Measurements from ENCODE around the gene TBC1D3B.

The TBC1D3B gene

DNA sequence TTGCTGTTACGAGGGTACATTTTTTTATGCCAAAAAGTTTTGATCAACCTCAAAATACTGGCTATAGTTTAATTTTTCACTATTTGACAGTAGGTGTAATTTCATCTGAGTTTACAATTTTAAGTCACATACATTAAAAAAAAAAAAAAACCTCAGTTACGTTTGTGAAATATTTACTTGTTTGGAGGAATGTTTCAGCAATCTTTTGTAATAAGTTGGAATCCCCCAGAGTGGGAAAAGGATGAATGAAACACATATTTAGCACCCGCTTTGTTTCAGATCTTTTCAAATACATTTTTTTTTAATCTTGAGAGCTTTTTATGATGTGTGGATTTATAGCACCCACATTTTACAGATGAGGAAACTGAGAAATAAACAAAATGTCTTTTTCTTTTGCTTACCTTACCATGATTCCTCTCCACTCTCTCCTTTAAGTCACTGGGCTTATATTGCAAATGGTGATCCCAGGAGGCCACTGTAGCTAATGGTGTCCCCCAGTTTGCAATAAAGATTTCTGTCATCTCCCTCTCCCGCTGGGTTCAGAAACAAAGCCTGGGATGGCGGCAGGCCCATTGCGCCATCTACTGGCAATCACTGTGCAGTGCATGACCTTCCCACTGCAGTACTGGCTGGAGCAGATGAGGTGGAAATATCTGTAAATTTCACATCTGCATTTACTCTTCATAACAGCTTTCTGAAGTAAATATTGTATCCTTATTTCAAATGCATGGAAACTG is 27.7 kb downstream of the TBC1D3B start:
- peak overlapping the region; percentile 67 for H3K4me2 ChIP-seq (ENCODE audit: low read length)
- H3K9ac ChIP-seq (ENCODE audit: low read length) = peak overlapping the region; percentile 1; the same call in 1 of the 2 replicates
- no peaks in the 10 kb centered on the region for H4K20me1 ChIP-seq (ENCODE audit: insufficient read depth, low read length)
- H3K9me3 ChIP-seq (ENCODE audit: insufficient read depth, low read length) = no peaks in the 10 kb centered on the region
- TF ChIP-seq, protein P1, sequence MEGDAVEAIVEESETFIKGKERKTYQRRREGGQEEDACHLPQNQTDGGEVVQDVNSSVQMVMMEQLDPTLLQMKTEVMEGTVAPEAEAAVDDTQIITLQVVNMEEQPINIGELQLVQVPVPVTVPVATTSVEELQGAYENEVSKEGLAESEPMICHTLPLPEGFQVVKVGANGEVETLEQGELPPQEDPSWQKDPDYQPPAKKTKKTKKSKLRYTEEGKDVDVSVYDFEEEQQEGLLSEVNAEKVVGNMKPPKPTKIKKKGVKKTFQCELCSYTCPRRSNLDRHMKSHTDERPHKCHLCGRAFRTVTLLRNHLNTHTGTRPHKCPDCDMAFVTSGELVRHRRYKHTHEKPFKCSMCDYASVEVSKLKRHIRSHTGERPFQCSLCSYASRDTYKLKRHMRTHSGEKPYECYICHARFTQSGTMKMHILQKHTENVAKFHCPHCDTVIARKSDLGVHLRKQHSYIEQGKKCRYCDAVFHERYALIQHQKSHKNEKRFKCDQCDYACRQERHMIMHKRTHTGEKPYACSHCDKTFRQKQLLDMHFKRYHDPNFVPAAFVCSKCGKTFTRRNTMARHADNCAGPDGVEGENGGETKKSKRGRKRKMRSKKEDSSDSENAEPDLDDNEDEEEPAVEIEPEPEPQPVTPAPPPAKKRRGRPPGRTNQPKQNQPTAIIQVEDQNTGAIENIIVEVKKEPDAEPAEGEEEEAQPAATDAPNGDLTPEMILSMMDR (IDR thresholded peaks at IDR 0.05; ENCODE audit: low read depth, low read length) = peak; percentile 98
- no peak for TF ChIP-seq EZH2phosphoT487 (IDR thresholded peaks at IDR 0.05; ENCODE audit: low read depth)
- peaks cover 46% of the 10 kb centered on the region for H3K4me1 ChIP-seq (ENCODE audit: low read length)
- peak overlapping the region; percentile 51 for H3K4me3 ChIP-seq (ENCODE audit: low read length)
- H3K27me3 ChIP-seq (ENCODE audit: low read depth, low read length) = peaks cover 19% of the 10 kb centered on the region
- H3K36me3 ChIP-seq (replicated peaks; ENCODE audit: low read depth, low read length) = no peaks in the 10 kb centered on the region
- H3K27ac ChIP-seq (ENCODE audit: low read length) = no peak overlapping the region
- peak overlapping the region; percentile 30; the same call in 1 of the 2 replicates for H2AFZ ChIP-seq (ENCODE audit: low read depth, low read length)
- H3K79me2 ChIP-seq (ENCODE audit: low read length) = no peaks in the 10 kb centered on the region

GRCh38 chr17:36147601-36148000 is 28.8 kb downstream of the TBC1D3B start:
- Histone ChIP-seq H3K79me2 (ENCODE audit: low read length) (no peaks in the 10 kb centered on the region), H3K4me1 (ENCODE audit: low read length) (peaks cover 35% of the 10 kb centered on the region), H3K4me2 (ENCODE audit: low read length) (no peak overlapping the region), H3K27ac (ENCODE audit: low read length) (no peak overlapping the region), H3K36me3 (replicated peaks; ENCODE audit: low read depth, low read length) (no peaks in the 10 kb centered on the region), H3K9me3 (ENCODE audit: insufficient read depth, low read length) (no peaks in the 10 kb centered on the region), H2AFZ (ENCODE audit: low read depth, low read length) (no peak overlapping the region), H3K4me3 (ENCODE audit: low read length) (no peak overlapping the region), H4K20me1 (ENCODE audit: insufficient read depth, low read length) (no peaks in the 10 kb centered on the region), H3K27me3 (ENCODE audit: low read depth, low read length) (peaks cover 19% of the 10 kb centered on the region), H3K9ac (ENCODE audit: low read length) (no peak overlapping the region)
- TF ChIP-seq EZH2phosphoT487 (IDR thresholded peaks at IDR 0.05; ENCODE audit: low read depth) = no peak
- TF ChIP-seq, protein P1 (IDR thresholded peaks at IDR 0.05; ENCODE audit: low read depth, low read length) = no peak

GRCh38 chr17:36144981-36145729 is 31.3 kb downstream of the TBC1D3B start:
- Histone ChIP-seq H3K36me3 (replicated peaks; ENCODE audit: low read depth, low read length) (no peaks in the 10 kb centered on the region), H3K4me1 (ENCODE audit: low read length) (peaks cover 26% of the 10 kb centered on the region), H2AFZ (ENCODE audit: low read depth, low read length) (no peak overlapping the region), H3K27me3 (ENCODE audit: low read depth, low read length) (peaks cover 29% of the 10 kb centered on the region), H3K4me3 (ENCODE audit: low read length) (no peak overlapping the region), H4K20me1 (ENCODE audit: insufficient read depth, low read length) (no peaks in the 10 kb centered on the region), H3K9ac (ENCODE audit: low read length) (no peak overlapping the region), H3K27ac (ENCODE audit: low read length) (no peak overlapping the region), H3K4me2 (ENCODE audit: low read length) (no peak overlapping the region), H3K79me2 (ENCODE audit: low read length) (no peaks in the 10 kb centered on the region), H3K9me3 (ENCODE audit: insufficient read depth, low read length) (no peaks in the 10 kb centered on the region)
- TF ChIP-seq, protein P1 (IDR thresholded peaks at IDR 0.05; ENCODE audit: low read depth, low read length) = peak; percentile 19; the same call in 1 of the 2 replicates
- no peak for TF ChIP-seq EZH2phosphoT487 (IDR thresholded peaks at IDR 0.05; ENCODE audit: low read depth)

GRCh38 chr17:36144014-36144413 is 32.4 kb downstream of the TBC1D3B start:
- no peak overlapping the region for H3K4me3 ChIP-seq (ENCODE audit: low read length)

More at GRCh38 chr17:36144014-36144413, 32.4 kb downstream of the TBC1D3B start:
- Histone ChIP-seq H3K79me2 (ENCODE audit: low read length) (no peaks in the 10 kb centered on the region), H3K36me3 (replicated peaks; ENCODE audit: low read depth, low read length) (no peaks in the 10 kb centered on the region), H3K4me1 (ENCODE audit: low read length) (peaks cover 17% of the 10 kb centered on the region), H3K27me3 (ENCODE audit: low read depth, low read length) (peaks cover 19% of the 10 kb centered on the region), H3K9me3 (ENCODE audit: insufficient read depth, low read length) (no peaks in the 10 kb centered on the region), H4K20me1 (ENCODE audit: insufficient read depth, low read length) (no peaks in the 10 kb centered on the region), H2AFZ (ENCODE audit: low read depth, low read length) (no peak overlapping the region), H3K4me2 (ENCODE audit: low read length) (no peak overlapping the region), H3K27ac (ENCODE audit: low read length) (no peak overlapping the region), H3K9ac (ENCODE audit: low read length) (no peak overlapping the region)
- TF ChIP-seq, protein P1 (IDR thresholded peaks at IDR 0.05; ENCODE audit: low read depth, low read length) = no peak
